Sigmoid colon (tissue), 7 donors: ENCODE measurements around the gene NOL7. TPM values are rescaled to one million over a fixed set of nuclear protein-coding genes. Genes with fewer than 3 reads are reported as not detected.

ENCODE experiments used
- DNase-seq: peaks from one replicate; pipeline ENCODE4 v3.0.0-alpha.2; 2019
- H3K27ac ChIP-seq, 4 donors: fragments of 200-600 bp; sonication (generic); one replicate each; pipeline ENCODE4 v1.5.1; 2016 to 2019; ENCODE audit warnings: mild to moderate bottlenecking in 1 of 4
- H3K27me3 ChIP-seq, 3 donors: fragments of 200-600 bp; sonication (generic); one replicate each; pipeline ENCODE4 v1.5.1; 2019; ENCODE audit warnings: mild to moderate bottlenecking in 1 of 3
- H3K36me3 ChIP-seq, 4 donors: fragments of 200-600 bp; sonication (generic); one replicate each; pipeline ENCODE4 v1.5.1; 2016 to 2019
- H3K4me1 ChIP-seq, 4 donors: fragments of 200-600 bp; sonication (generic); one replicate each; pipeline ENCODE4 v1.5.1; 2017 to 2019
- H3K4me3 ChIP-seq, 4 donors: fragments of 200-600 bp; sonication (generic); one replicate each; pipeline ENCODE4 v1.5.1; 2017 to 2019; ENCODE audit warnings: mild to moderate bottlenecking in 2 of 4, moderate library complexity in 1 of 4
- H3K9me3 ChIP-seq, 4 donors: fragments of 200-600 bp in 3 of 4; sonication (generic) in 3 of 4; one replicate each; pipeline versions ENCODE4 v1.5.1 to v1.6.1; 2013 to 2019
- EP300 ChIP-seq, 4 donors: sonication (generic); formaldehyde crosslinking; IDR thresholded peaks; one replicate each; pipeline ENCODE4 v1.6.1; 2017; ENCODE audit warnings: antibody characterized with exemption in 4 of 4
- POLR2A ChIP-seq, 2 donors: fragments of 450-650 bp; IDR thresholded peaks; one replicate each; pipeline ENCODE4 v1.6.1; 2016; ENCODE audit warnings: antibody characterized with exemption in 2 of 2, mild to moderate bottlenecking in 2 of 2, moderate library complexity in 2 of 2
- POLR2AphosphoS5 ChIP-seq, 4 donors: sonication (generic); formaldehyde crosslinking; IDR thresholded peaks; one replicate each; pipeline ENCODE4 v1.6.1; 2017; ENCODE audit warnings: antibody characterized with exemption in 4 of 4
- WGBS, 2 donors: extraction: QIAGEN DNeasy Blood & Tissue Kit; methylation state at CpG; one replicate each; pipeline ENCODE4 v1.1.7; 2013; 5-methylcytosine and 5-hydroxymethylcytosine counted together
- intact Hi-C: fragments of 100-400 bp; cut with DNase I; formaldehyde crosslinking; loops from one replicate; pipeline ENCODE4 v1.15.1; 2023
- polyA plus RNA-seq, 3 donors: library from polyadenylated mRNA; stranded (reverse); fragments of 200-250 nt; gene quantifications; one replicate each; pipeline ENCODE4 v1.2.3, GENCODE V29; 2013
- total RNA-seq, 4 donors: library from RNA; depleted of rRNA; stranded (reverse); fragments of >200 nt; gene quantifications; one replicate each; pipeline ENCODE4 v1.1.0, GENCODE V29; 2016
- TF ChIP-seq, protein P1 (sequence below), 4 experiments: fragments of 450-650 bp in 3 of 4; fragments of 200-600 bp in 1 of 4; IDR thresholded peaks; one replicate each; pipeline ENCODE4 v1.5.1; 2016 to 2019; ENCODE audit warnings: antibody characterized with exemption in 4 of 4, mild to moderate bottlenecking in 3 of 4, moderate library complexity in 2 of 4
- donor health status: healthy with polysubstance abuse.
- donor health status: Bipolar disorder and iron deficiency.
- donor health status: healthy.

NOL7 gene
- total and polyA plus RNA-seq, 7 donors, result 72.2 to 97.6 (median 87.8) TPM

- intact Hi-C loops, result no loop called here
- no peak overlapping the region for H3K27ac ChIP-seq
These were observed 33.7 kb downstream of the NOL7 start for GRCh38 chr6:13648850-13649249.

DNA sequence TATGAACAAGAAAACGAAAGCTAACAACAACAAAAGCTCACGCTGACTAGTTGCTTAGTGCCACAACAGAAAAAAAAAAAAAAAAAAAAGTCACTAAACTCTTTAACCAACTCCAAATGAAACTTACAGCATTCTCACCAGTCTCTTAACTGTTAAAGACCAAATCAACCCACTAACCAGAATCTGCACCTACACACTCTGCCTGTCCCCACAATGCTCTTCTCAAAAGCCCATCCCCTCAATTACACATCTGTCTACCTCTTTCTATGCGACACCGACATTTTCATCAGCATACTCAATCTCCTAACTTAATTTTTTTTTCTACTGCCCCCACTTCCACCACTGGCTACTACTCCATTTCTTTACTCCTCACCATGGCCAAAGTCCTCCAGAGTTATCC, 34.3 kb downstream of the NOL7 start:
- H3K4me3 ChIP-seq, result no peak overlapping the region
- no peak for DNase-seq
- peaks cover 0 to 3% (median under 1%) of the 10 kb centered on the region in 4 donors for H3K4me1 ChIP-seq
- intact Hi-C loops, result no loop called here
- TF ChIP-seq POLR2A (IDR thresholded peaks at IDR 0.05) (no peak), EP300 (IDR thresholded peaks at IDR 0.05) (no peak)
- TF ChIP-seq, protein P1, sequence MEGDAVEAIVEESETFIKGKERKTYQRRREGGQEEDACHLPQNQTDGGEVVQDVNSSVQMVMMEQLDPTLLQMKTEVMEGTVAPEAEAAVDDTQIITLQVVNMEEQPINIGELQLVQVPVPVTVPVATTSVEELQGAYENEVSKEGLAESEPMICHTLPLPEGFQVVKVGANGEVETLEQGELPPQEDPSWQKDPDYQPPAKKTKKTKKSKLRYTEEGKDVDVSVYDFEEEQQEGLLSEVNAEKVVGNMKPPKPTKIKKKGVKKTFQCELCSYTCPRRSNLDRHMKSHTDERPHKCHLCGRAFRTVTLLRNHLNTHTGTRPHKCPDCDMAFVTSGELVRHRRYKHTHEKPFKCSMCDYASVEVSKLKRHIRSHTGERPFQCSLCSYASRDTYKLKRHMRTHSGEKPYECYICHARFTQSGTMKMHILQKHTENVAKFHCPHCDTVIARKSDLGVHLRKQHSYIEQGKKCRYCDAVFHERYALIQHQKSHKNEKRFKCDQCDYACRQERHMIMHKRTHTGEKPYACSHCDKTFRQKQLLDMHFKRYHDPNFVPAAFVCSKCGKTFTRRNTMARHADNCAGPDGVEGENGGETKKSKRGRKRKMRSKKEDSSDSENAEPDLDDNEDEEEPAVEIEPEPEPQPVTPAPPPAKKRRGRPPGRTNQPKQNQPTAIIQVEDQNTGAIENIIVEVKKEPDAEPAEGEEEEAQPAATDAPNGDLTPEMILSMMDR (IDR thresholded peaks at IDR 0.05), result no peak
- no peak overlapping the region for H3K27ac ChIP-seq
- no peaks in the 10 kb centered on the region for H3K9me3 ChIP-seq
- H3K36me3 ChIP-seq, result peaks cover 0 to 20% (median 0%) of the 10 kb centered on the region in 4 donors
- no peaks in the 10 kb centered on the region for H3K27me3 ChIP-seq
- WGBS, 2 donors, result 91 to 97% methylated on average over 4 of the region's 4 CpGs

More at GRCh38 chr6:13648850-13649249, 33.7 kb downstream of the NOL7 start:
- H3K4me1 ChIP-seq, result peaks cover 0 to 3% (median 0%) of the 10 kb centered on the region in 4 donors
- H3K9me3 ChIP-seq, result no peaks in the 10 kb centered on the region
- no peaks in the 10 kb centered on the region for H3K27me3 ChIP-seq
- H3K4me3 ChIP-seq, result no peak overlapping the region
- no peak for TF ChIP-seq POLR2A (IDR thresholded peaks at IDR 0.05)
- no peak for TF ChIP-seq EP300 (IDR thresholded peaks at IDR 0.05)
- no peak for TF ChIP-seq POLR2AphosphoS5 (IDR thresholded peaks at IDR 0.05)
- TF ChIP-seq, protein P1 (IDR thresholded peaks at IDR 0.05), result no peak
- H3K36me3 ChIP-seq, result peaks cover 0 to 25% (median 2%) of the 10 kb centered on the region in 4 donors
- no peak for DNase-seq

DNA sequence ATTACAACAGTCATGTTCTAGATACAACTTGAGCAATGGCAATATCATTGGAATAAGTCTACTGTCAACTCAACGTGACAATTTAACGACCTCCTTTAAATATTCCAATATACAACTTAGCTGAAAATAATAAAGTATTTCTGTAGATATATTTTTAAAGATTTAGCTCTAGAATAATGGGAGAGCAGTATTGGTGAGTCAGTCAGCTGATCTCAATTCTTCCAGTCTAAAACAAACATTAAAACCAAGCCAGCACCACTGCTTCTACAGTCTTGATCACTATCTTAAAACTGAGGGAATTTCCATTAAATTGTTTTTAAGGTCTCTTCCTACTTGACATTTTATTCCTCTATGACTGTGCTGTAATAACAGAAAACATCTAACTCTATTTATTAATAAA, 38.2 kb downstream of the NOL7 start:
- no peak for TF ChIP-seq POLR2AphosphoS5 (IDR thresholded peaks at IDR 0.05)
- Histone ChIP-seq H3K4me1 (peaks cover 0 to 6% (median 1%) of the 10 kb centered on the region in 4 donors), H3K36me3 (peaks cover 0 to 15% (median 0%) of the 10 kb centered on the region in 4 donors), H3K27ac (no peak overlapping the region), H3K9me3 (no peaks in the 10 kb centered on the region), H3K27me3 (no peaks in the 10 kb centered on the region), H3K4me3 (no peak overlapping the region)
- no peak for DNase-seq
- 96% methylated on average over 2 of the region's 2 CpGs for WGBS, 2 donors
- intact Hi-C loops, result no loop called here

DNA sequence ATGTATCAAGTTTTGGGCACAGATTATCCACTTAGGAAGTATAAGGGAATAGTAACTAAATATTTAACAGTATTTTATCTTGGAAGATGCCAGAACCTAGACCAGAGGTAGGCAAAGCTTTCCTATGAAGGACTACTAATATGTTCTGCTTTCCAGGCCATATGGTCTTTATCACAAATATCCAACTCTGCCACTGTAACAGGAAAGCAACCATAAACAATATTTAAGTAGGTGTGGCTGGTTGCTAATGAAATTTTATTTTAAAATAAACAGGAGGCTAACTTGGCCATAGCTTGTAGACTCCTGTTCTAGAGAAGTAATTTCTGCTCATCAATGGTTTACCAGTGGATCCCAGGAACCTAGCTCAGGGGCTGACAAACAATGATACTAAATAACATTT, 39.4 kb downstream of the NOL7 start:
- Histone ChIP-seq H3K36me3 (peaks cover 0 to 15% (median 0%) of the 10 kb centered on the region in 4 donors), H3K27ac (no peak overlapping the region), H3K4me1 (peaks cover 0 to 18% (median 4%) of the 10 kb centered on the region in 4 donors), H3K9me3 (no peaks in the 10 kb centered on the region), H3K27me3 (no peaks in the 10 kb centered on the region), H3K4me3 (no peak overlapping the region)
- TF ChIP-seq POLR2A (IDR thresholded peaks at IDR 0.05) (no peak), EP300 (IDR thresholded peaks at IDR 0.05) (no peak), POLR2AphosphoS5 (IDR thresholded peaks at IDR 0.05) (no peak)
- TF ChIP-seq, protein P1 (IDR thresholded peaks at IDR 0.05), result no peak
- intact Hi-C loops, result no loop called here
- no peak for DNase-seq

DNA sequence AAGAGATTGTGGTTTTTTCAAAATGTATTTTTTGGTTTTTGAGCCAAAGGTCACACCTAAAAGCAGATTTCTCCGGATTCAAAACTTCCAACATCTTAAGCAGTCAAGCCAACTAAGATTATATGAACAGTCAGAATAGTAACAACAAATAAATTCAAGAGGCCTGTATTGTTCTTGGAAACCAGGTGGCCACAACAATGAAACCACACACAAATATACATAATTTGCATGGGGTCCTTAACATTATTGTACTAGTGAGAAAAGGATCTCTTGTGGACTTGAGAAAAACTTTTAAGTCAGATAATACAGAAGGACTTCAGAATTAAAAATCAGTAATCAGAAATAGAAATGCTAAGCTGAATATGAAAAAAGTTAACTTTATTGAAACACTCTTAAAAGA, 40.6 kb downstream of the NOL7 start:
- intact Hi-C loops, result no loop called here
- 90 to 95% methylated on average over 1 of the region's 1 CpG for WGBS, 2 donors
- DNase-seq, result no peak

GRCh38 chr6:13660273-13660672, 45.1 kb downstream of the NOL7 start:
- Histone ChIP-seq H3K27me3 (no peaks in the 10 kb centered on the region), H3K9me3 (no peaks in the 10 kb centered on the region), H3K4me3 (no peak overlapping the region), H3K36me3 (no peaks in the 10 kb centered on the region), H3K27ac (no peak overlapping the region), H3K4me1 (peaks cover 0 to 61% (median 41%) of the 10 kb centered on the region in 4 donors)
- no peak for DNase-seq
- TF ChIP-seq, protein P1 (IDR thresholded peaks at IDR 0.05), result no peak
- TF ChIP-seq POLR2A (IDR thresholded peaks at IDR 0.05) (no peak), POLR2AphosphoS5 (IDR thresholded peaks at IDR 0.05) (no peak), EP300 (IDR thresholded peaks at IDR 0.05) (no peak)
- WGBS, 2 donors, result 98 to 100% methylated on average over 1 of the region's 1 CpG
- intact Hi-C loops, result no loop called here

More for the DNA sequence above, 40.6 kb downstream of the NOL7 start:
- H3K4me1 ChIP-seq, result peaks cover 0 to 30% (median 15%) of the 10 kb centered on the region in 4 donors
- peaks cover 0 to 6% (median 0%) of the 10 kb centered on the region in 4 donors for H3K36me3 ChIP-seq
- H3K9me3 ChIP-seq, result no peaks in the 10 kb centered on the region
- H3K27ac ChIP-seq, result no peak overlapping the region
- no peak overlapping the region for H3K4me3 ChIP-seq
- no peaks in the 10 kb centered on the region for H3K27me3 ChIP-seq
- TF ChIP-seq EP300 (IDR thresholded peaks at IDR 0.05), result no peak
